ENCODE results near the gene ARMC9. TPM values are rescaled to one million over a fixed set of nuclear protein-coding genes. Genes with fewer than 3 reads are reported as not detected.

ARMC9 gene
- total and polyA plus RNA-seq, 2 of the 13 experiments (the other 11 are each of a cell fraction or from before 2014, with no cell fraction given): 9.1 to 12.8 TPM

GRCh38 chr2:231370749-231371429 is 172.5 kb downstream of the ARMC9 start:
- Histone ChIP-seq H2AFZ (ENCODE audit: low read length) (no peak overlapping the region), H3K27me3 (ENCODE audit: control insufficient read depth in 1 of 2, insufficient read depth in 2 of 2, low read length in 2 of 2) (no peaks in the 10 kb centered on the region), H3K79me2 (ENCODE audit: insufficient read depth, low read length) (no peaks in the 10 kb centered on the region), H3K4me3 (replicated peaks in 1 of 3; ENCODE audit: insufficient read depth in 1 of 3, low read depth in 2 of 3, low read length in 3 of 3) (no peak overlapping the region), H3K9me3 (ENCODE audit: low read length) (no peaks in the 10 kb centered on the region), H3K27ac (ENCODE audit: extremely low read length, insufficient read depth, low read length) (no peak overlapping the region), H3K4me2 (ENCODE audit: low read depth, low read length) (no peak overlapping the region), H4K20me1 (ENCODE audit: insufficient read depth, low read length) (no peaks in the 10 kb centered on the region), H3K9ac (ENCODE audit: insufficient read depth, low read depth, low read length) (no peak overlapping the region), H3K36me3 (replicated peaks in 1 of 2; ENCODE audit: control insufficient read depth in 1 of 2, insufficient read depth in 2 of 2, low read length in 2 of 2) (no peaks in the 10 kb centered on the region), H3K4me1 (ENCODE audit: insufficient read depth, low read length) (peaks cover 4% of the 10 kb centered on the region)
- WGBS (ENCODE audit: low lambda C conversion rate): 92% methylated on average over 10 of the region's 21 CpGs
- TF ChIP-seq RFX5 (IDR thresholded peaks at IDR 0.05; ENCODE audit: low read depth, low read length) (peak; percentile 50; the same call in 1 of the 2 replicates), SPEN (CRISPR knock-in tag; IDR thresholded peaks at IDR 0.05; ENCODE audit: low read depth) (no peak), MLXIP (CRISPR knock-in tag; IDR thresholded peaks at IDR 0.05; ENCODE audit: borderline replicate concordance) (no peak), FOXO4 (CRISPR knock-in tag; conservative IDR thresholded peaks at IDR 0.05) (0 out of 2 replicates have a peak, but pooled peaks have one; percentile 42), ZFP91 (CRISPR knock-in tag; IDR thresholded peaks at IDR 0.05; ENCODE audit: borderline replicate concordance) (no peak)
- no peak for FAIRE-seq
- POLR2A ChIA-PET: no interaction called here
- no peak for DNase-seq (ENCODE audit: low spot score)
- in situ Hi-C loops (cut with HindIII; ENCODE audit: extremely low pct_ligation_motif_present, low pct_unique_long_range_greater_than_20kb) (no loop called here), intact Hi-C loops (cut with micrococcal nuclease; ENCODE audit: unreplicated experiment) (no loop called here)
- BruUV-seq (replicated peaks): no TSS peak
- CTCF ChIA-PET (ENCODE audit: low intra/inter-chr PET ratio, low total read pairs): no interaction called here
- ATAC-seq: peak; percentile 12; the same call in 2 of the 3 replicates

All from HepG2 (cell line).